Measurements from ENCODE around the gene MYL6.

GRCh38 chr12:56202366-56202765, 44.2 kb downstream of the MYL6 start:
- no peak for TF ChIP-seq CTCF (IDR thresholded peaks at IDR 0.05 in 8 of 11, conservative IDR thresholded peaks at IDR 0.05 in 3 of 11)
- TF ChIP-seq POLR2AphosphoS5 (IDR thresholded peaks at IDR 0.05) = no peak
